Amniotic epithelial cell (primary cell): ENCODE results near the gene ALS2.
"Not testable (repeated sequence)": the region's sequence is repeated elsewhere in the genome, so short reads cannot be mapped to it uniquely, and the experiment has no call there.

Source experiments
- DNase-seq: peaks from one replicate; pipeline ENCODE4 v3.0.0-alpha.2; 2010; ENCODE audit warnings: low read depth

ALS2 gene

GRCh38 chr2:201674794-201675193, 105.9 kb downstream of the ALS2 start:
- no peak for DNase-seq

- no peak for DNase-seq
Observed at GRCh38 chr2:201674298-201674697, 106.4 kb downstream of the ALS2 start.

- no peak for DNase-seq
Observed at GRCh38 chr2:201673546-201673945, 107.2 kb downstream of the ALS2 start.

GRCh38 chr2:201671205-201671604, 109.5 kb downstream of the ALS2 start:
- DNase-seq: not testable (repeated sequence)

GRCh38 chr2:201669865-201670264, 110.9 kb downstream of the ALS2 start:
- DNase-seq: no peak

- DNase-seq: no peak
Observed at GRCh38 chr2:201668402-201668910, 112.3 kb downstream of the ALS2 start.

- no peak for DNase-seq
Observed at GRCh38 chr2:201664334-201664733, 116.4 kb downstream of the ALS2 start.

GRCh38 chr2:201661366-201661765, 119.4 kb downstream of the ALS2 start:
- DNase-seq: peak; percentile 25

GRCh38 chr2:201660293-201660895, 120.3 kb downstream of the ALS2 start:
- no peak for DNase-seq

GRCh38 chr2:201656740-201657139, 124.0 kb downstream of the ALS2 start:
- DNase-seq: no peak

- no peak for DNase-seq
Observed at GRCh38 chr2:201656102-201656501, 124.6 kb downstream of the ALS2 start.

- DNase-seq: peak; percentile 78
Observed at GRCh38 chr2:201654616-201655384, 125.9 kb downstream of the ALS2 start.

GRCh38 chr2:201653221-201653620, 127.5 kb downstream of the ALS2 start:
- no peak for DNase-seq
